CD8-positive, alpha-beta memory T cell (primary cell): ENCODE results near the gene FAM163A. TPM values are rescaled to one million over a fixed set of nuclear protein-coding genes. Genes with fewer than 3 reads are reported as not detected.

Source experiments
- CTCF ChIA-PET: fragments of 350-600 bp; sonication (Branson Sonifier 250); formaldehyde crosslinking; loops from one replicate; lab custom pipeline; 2021; ENCODE audit warnings: antibody characterized with exemption; lab: Charles Lee
- POLR2A ChIA-PET: fragments of 350-600 bp; sonication (Branson Sonifier 250); formaldehyde crosslinking; loops from one replicate; lab custom pipeline; 2021; ENCODE audit warnings: antibody characterized with exemption; lab: Charles Lee
- DNase-seq, 5 donors: peaks; one replicate each; pipeline versions ENCODE4 v3.0.0 to v3.0.0-alpha.2; 2020 to 2022; ENCODE audit warnings: mixed read lengths in 1 of 5
- H3K27ac ChIP-seq: one replicate; pipeline ENCODE4 v1.7.0; 2013; ENCODE audit warnings: low read depth, mild to moderate bottlenecking, low read length, moderate library complexity
- H3K27me3 ChIP-seq: 2 replicates; pipeline ENCODE4 v1.7.0; 2013; ENCODE audit warnings: low read length, mild to moderate bottlenecking; ENCODE audit not compliant: insufficient read depth, poor library complexity, severe bottlenecking
- H3K36me3 ChIP-seq: 2 replicates; pipeline ENCODE4 v1.7.0; 2013; ENCODE audit warnings: mild to moderate bottlenecking, low read length, moderate library complexity; ENCODE audit not compliant: insufficient read depth
- H3K4me1 ChIP-seq: 2 replicates; pipeline ENCODE4 v1.7.0; 2013; ENCODE audit warnings: mild to moderate bottlenecking, low read length, moderate library complexity; ENCODE audit not compliant: insufficient read depth
- H3K4me3 ChIP-seq: 2 replicates; pipeline ENCODE4 v1.7.0; 2013; ENCODE audit warnings: mild to moderate bottlenecking, low read length
- H3K9me3 ChIP-seq: 2 replicates; pipeline ENCODE4 v1.7.0; 2013; ENCODE audit warnings: mild to moderate bottlenecking, low read length
- H3K27ac Mint-ChIP-seq, 8 donors: one replicate each; pipeline ENCODE4 v1.8.0; 2020 to 2021; ENCODE audit warnings: mixed read lengths in 8 of 8, mild to moderate bottlenecking in 6 of 8, inconsistent platforms in 3 of 8, moderate library complexity in 3 of 8
- H3K27me3 Mint-ChIP-seq, 2 donors: one replicate each; pipeline ENCODE4 v1.8.0; 2020 to 2021; ENCODE audit warnings: mixed read lengths in 2 of 2, mild to moderate bottlenecking in 1 of 2, moderate library complexity in 1 of 2
- H3K36me3 Mint-ChIP-seq, 3 donors: one replicate each; pipeline ENCODE4 v1.8.0; 2020 to 2021; ENCODE audit warnings: mixed read lengths in 3 of 3, inconsistent platforms in 1 of 3, mild to moderate bottlenecking in 1 of 3
- H3K4me1 Mint-ChIP-seq, 3 donors: one replicate each; pipeline ENCODE4 v1.8.0; 2020 to 2021; ENCODE audit warnings: mixed read lengths in 3 of 3, inconsistent platforms in 1 of 3, mild to moderate bottlenecking in 1 of 3
- H3K4me3 Mint-ChIP-seq, 7 donors: one replicate each; pipeline ENCODE4 v1.8.0; 2020 to 2021; ENCODE audit warnings: mixed read lengths in 7 of 7, mild to moderate bottlenecking in 6 of 7, moderate library complexity in 4 of 7, inconsistent platforms in 2 of 7
- H3K9me3 Mint-ChIP-seq, 5 donors: one replicate each; pipeline ENCODE4 v1.8.0; 2020 to 2022; ENCODE audit warnings: mixed read lengths in 5 of 5, mild to moderate bottlenecking in 3 of 5, moderate library complexity in 2 of 5, inconsistent platforms in 1 of 5
- polyA plus RNA-seq: library from polyadenylated mRNA; unstranded; fragments of 300-500 nt; fragmentation: Illumina TruSeq; gene quantifications from one replicate; pipeline ENCODE4 v1.2.3, GENCODE V29; 2021
- total RNA-seq, 2 experiments: library from RNA; stranded (reverse); gene quantifications; one replicate each; pipeline ENCODE4 v1.2.3, GENCODE V29; 2021

The FAM163A gene
- total and polyA plus RNA-seq, 3 experiments from 2014 or later = not detected

DNA sequence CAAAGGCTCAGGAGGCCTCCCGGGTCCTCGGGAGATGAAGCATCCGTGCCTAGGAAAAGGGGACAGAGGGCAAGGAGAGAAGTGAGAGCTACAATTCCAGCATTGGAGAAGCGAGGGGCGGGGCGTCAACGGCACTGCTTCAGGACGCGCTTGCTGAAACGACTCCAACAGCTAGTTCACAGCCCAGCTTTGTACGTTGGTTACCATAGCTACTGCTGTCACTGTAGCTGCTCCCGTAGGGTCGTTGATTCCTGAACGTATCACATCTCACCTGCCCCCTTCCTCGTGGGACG, 71.4 kb downstream of the FAM163A start:
- Mint-ChIP-seq H3K36me3 (no peaks in the 10 kb centered on the region), H3K27ac (peak overlapping the region in 7 of 8 donors; percentile 78 to 96 (median 92)), H3K9me3 (peaks cover 0 to 1% (median 0%) of the 10 kb centered on the region in 5 donors), H3K4me1 (peaks cover 15 to 22% (median 16%) of the 10 kb centered on the region in 3 donors), H3K4me3 (peak overlapping the region; percentile 90 to 99 (median 95)), H3K27me3 (peaks cover 16% of the 10 kb centered on the region in 2 donors)
- no peak overlapping the region for H3K27ac ChIP-seq
- peak overlapping the region; percentile 78 for H3K4me3 ChIP-seq
- POLR2A ChIA-PET = interaction anchor here (0.6 to 1.7 kb wide), 3 partner anchors 68 to 341 kb away, joined by 3 to 7 read pairs (median 3); partner anchors contain the start of genes QSOX1 and TOR1AIP1
- no peaks in the 10 kb centered on the region for H3K36me3 ChIP-seq
- no peak for DNase-seq
- peaks cover 20% of the 10 kb centered on the region for H3K4me1 ChIP-seq
- H3K9me3 ChIP-seq = no peaks in the 10 kb centered on the region
- CTCF ChIA-PET = interaction anchor here (0.9 to 4.2 kb wide), 36 partner anchors 8 to 1282 kb away, joined by 3 to 70 read pairs (median 4); partner anchors contain the start of genes CEP350, TOR1AIP1 and TOR3A
- no peaks in the 10 kb centered on the region for H3K27me3 ChIP-seq

DNA sequence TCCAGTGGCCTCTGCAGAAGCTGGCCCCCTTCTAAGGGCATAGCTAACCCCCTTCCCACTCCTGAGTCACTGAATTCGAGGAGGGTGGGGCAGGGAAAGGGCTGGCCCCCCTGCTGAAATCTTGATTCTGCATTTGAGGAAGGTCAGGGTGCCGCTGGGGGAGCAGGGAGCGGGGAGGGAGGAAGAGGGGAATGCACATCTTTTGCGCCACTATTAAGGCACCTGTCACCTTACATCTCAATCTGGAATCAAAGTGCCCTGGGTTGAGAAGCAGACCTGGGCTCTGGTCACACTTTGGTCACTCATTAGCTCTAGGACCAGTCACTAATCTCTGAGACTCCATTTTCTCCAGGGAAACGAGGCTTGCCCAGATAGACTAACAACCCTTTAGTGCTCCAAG, 72.5 kb downstream of the FAM163A start:
- Mint-ChIP-seq H3K36me3 (no peaks in the 10 kb centered on the region), H3K4me1 (peaks cover 15 to 22% (median 16%) of the 10 kb centered on the region in 3 donors), H3K4me3 (peak overlapping the region; percentile 90 to 99 (median 95)), H3K27me3 (peaks cover 12 to 15% of the 10 kb centered on the region in 2 donors), H3K27ac (peak overlapping the region; percentile 78 to 96 (median 92)), H3K9me3 (peaks cover 0 to 1% (median 0%) of the 10 kb centered on the region in 5 donors)
- Histone ChIP-seq H3K4me3 (peak overlapping the region; percentile 78), H3K9me3 (no peaks in the 10 kb centered on the region), H3K4me1 (peaks cover 17% of the 10 kb centered on the region), H3K27ac (peak overlapping the region; percentile 61), H3K36me3 (no peaks in the 10 kb centered on the region), H3K27me3 (no peaks in the 10 kb centered on the region)
- DNase-seq = no peak
- CTCF ChIA-PET = interaction anchor here (0.8 to 4.2 kb wide), 19 partner anchors 8 to 812 kb away, joined by 3 to 70 read pairs (median 8); partner anchors contain the start of gene TOR1AIP1
- POLR2A ChIA-PET = interaction anchor here (0.6 to 1.7 kb wide), 3 partner anchors 67 to 903 kb away, joined by 3 to 7 read pairs (median 3); partner anchors contain the start of gene TOR1AIP1

GRCh38 chr1:179816196-179816960, 73.3 kb downstream of the FAM163A start:
- ChIA-PET CTCF (interaction anchor here (2.8 to 4.2 kb wide), 2 partner anchors 10 to 111 kb away, joined by 23 to 70 read pairs; no protein-coding TSS in a partner anchor), POLR2A (no interaction called here)
- H3K9me3 Mint-ChIP-seq = peaks cover 0 to 1% (median 0%) of the 10 kb centered on the region in 5 donors
- no peaks in the 10 kb centered on the region for H3K36me3 ChIP-seq
- H3K27me3 ChIP-seq = no peaks in the 10 kb centered on the region
- peak overlapping the region in 1 of 8 donors; percentile 17 for H3K27ac Mint-ChIP-seq
- no peak for DNase-seq
- H3K9me3 ChIP-seq = no peaks in the 10 kb centered on the region
- H3K4me3 ChIP-seq = no peak overlapping the region
- H3K4me1 Mint-ChIP-seq = peaks cover 15 to 22% (median 16%) of the 10 kb centered on the region in 3 donors
- no peaks in the 10 kb centered on the region for H3K36me3 Mint-ChIP-seq
- peaks cover 17% of the 10 kb centered on the region for H3K4me1 ChIP-seq
- peaks cover 5 to 9% of the 10 kb centered on the region in 2 donors for H3K27me3 Mint-ChIP-seq
- peak overlapping the region; percentile 52 to 99 (median 95) for H3K4me3 Mint-ChIP-seq
- H3K27ac ChIP-seq = no peak overlapping the region

- Mint-ChIP-seq H3K9me3 (peaks cover 0 to 1% (median 0%) of the 10 kb centered on the region in 5 donors), H3K4me3 (peak overlapping the region in 1 of 7 donors; percentile 47), H3K4me1 (peaks cover 15 to 22% (median 16%) of the 10 kb centered on the region in 3 donors), H3K36me3 (no peaks in the 10 kb centered on the region), H3K27ac (peak overlapping the region in 1 of 8 donors; percentile 17), H3K27me3 (peaks cover under 1 to 9% of the 10 kb centered on the region in 2 donors)
- POLR2A ChIA-PET = no interaction called here
- H3K36me3 ChIP-seq = no peaks in the 10 kb centered on the region
- no peaks in the 10 kb centered on the region for H3K9me3 ChIP-seq
- no peaks in the 10 kb centered on the region for H3K27me3 ChIP-seq
- no peak overlapping the region for H3K4me3 ChIP-seq
- no peak for DNase-seq
- peaks cover 17% of the 10 kb centered on the region for H3K4me1 ChIP-seq
- no peak overlapping the region for H3K27ac ChIP-seq
- CTCF ChIA-PET = no interaction called here
These were observed 74.0 kb downstream of the FAM163A start for GRCh38 chr1:179817056-179817455.

DNA sequence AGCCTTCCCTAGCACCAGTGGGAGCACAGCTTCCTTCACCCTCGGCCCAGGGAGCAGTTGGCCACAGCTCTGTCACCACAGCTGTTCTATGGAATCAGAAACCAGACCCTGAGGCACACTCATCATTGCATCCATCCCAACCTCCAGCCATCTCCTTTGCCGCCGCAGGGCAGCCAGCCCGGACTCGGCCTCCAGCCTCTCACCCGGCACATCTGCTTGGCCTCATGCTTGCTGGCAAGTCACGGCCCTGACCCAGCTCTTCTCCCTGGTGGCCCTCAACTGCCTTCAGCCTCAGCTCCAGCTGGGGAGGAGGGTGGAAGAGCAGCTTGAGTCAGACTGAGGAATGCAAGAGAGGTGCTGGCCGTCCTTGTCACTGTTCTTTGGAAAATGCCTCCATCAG, 74.7 kb downstream of the FAM163A start:
- Mint-ChIP-seq H3K4me1 (peaks cover 15 to 22% (median 16%) of the 10 kb centered on the region in 3 donors), H3K27me3 (peaks cover 0 to 6% of the 10 kb centered on the region in 2 donors), H3K4me3 (peak overlapping the region in 2 of 7 donors; percentile 44 to 47), H3K9me3 (peaks cover 0 to 1% (median 0%) of the 10 kb centered on the region in 5 donors), H3K27ac (no peak overlapping the region), H3K36me3 (no peaks in the 10 kb centered on the region)
- POLR2A ChIA-PET = no interaction called here
- no peak for DNase-seq
- Histone ChIP-seq H3K4me3 (no peak overlapping the region), H3K27me3 (no peaks in the 10 kb centered on the region), H3K27ac (no peak overlapping the region), H3K36me3 (no peaks in the 10 kb centered on the region), H3K9me3 (no peaks in the 10 kb centered on the region), H3K4me1 (peaks cover 17% of the 10 kb centered on the region)
- CTCF ChIA-PET = interaction anchor here (2.9 kb wide), 1 partner anchor 9 kb away, joined by 27 read pairs; no protein-coding TSS in a partner anchor

GRCh38 chr1:179818260-179818659, 75.2 kb downstream of the FAM163A start:
- H3K9me3 Mint-ChIP-seq = peaks cover 0 to 1% (median 0%) of the 10 kb centered on the region in 5 donors
- H3K27ac ChIP-seq = no peak overlapping the region
- H3K27me3 Mint-ChIP-seq = peaks cover 0 to 6% of the 10 kb centered on the region in 2 donors
- no peak overlapping the region for H3K4me3 Mint-ChIP-seq
- ChIA-PET CTCF (interaction anchor here (2.9 kb wide), 1 partner anchor 9 kb away, joined by 27 read pairs; no protein-coding TSS in a partner anchor), POLR2A (no interaction called here)
- H3K4me1 ChIP-seq = peaks cover 17% of the 10 kb centered on the region
- H3K36me3 ChIP-seq = no peaks in the 10 kb centered on the region
- H3K4me1 Mint-ChIP-seq = peaks cover 15 to 22% (median 16%) of the 10 kb centered on the region in 3 donors
- peak overlapping the region in 1 of 8 donors; percentile 47 for H3K27ac Mint-ChIP-seq
- no peaks in the 10 kb centered on the region for H3K27me3 ChIP-seq
- no peaks in the 10 kb centered on the region for H3K36me3 Mint-ChIP-seq
- no peak for DNase-seq
- H3K4me3 ChIP-seq = no peak overlapping the region
- H3K9me3 ChIP-seq = no peaks in the 10 kb centered on the region

GRCh38 chr1:179818743-179819173, 75.7 kb downstream of the FAM163A start:
- Mint-ChIP-seq H3K9me3 (peaks cover 0 to 1% (median 0%) of the 10 kb centered on the region in 5 donors), H3K4me3 (no peak overlapping the region), H3K27me3 (peaks cover 0 to 6% of the 10 kb centered on the region in 2 donors), H3K27ac (peak overlapping the region in 2 of 8 donors; percentile 47 to 76), H3K4me1 (peaks cover 15 to 22% (median 16%) of the 10 kb centered on the region in 3 donors), H3K36me3 (no peaks in the 10 kb centered on the region)
- H3K27ac ChIP-seq = no peak overlapping the region
- peaks cover 17% of the 10 kb centered on the region for H3K4me1 ChIP-seq
- CTCF ChIA-PET = interaction anchor here (0.8 to 2.9 kb wide), 2 partner anchors 10 to 11 kb away, joined by 3 to 27 read pairs; no protein-coding TSS in a partner anchor
- POLR2A ChIA-PET = no interaction called here
- H3K27me3 ChIP-seq = no peaks in the 10 kb centered on the region
- DNase-seq = no peak
- H3K4me3 ChIP-seq = no peak overlapping the region
- no peaks in the 10 kb centered on the region for H3K36me3 ChIP-seq
- no peaks in the 10 kb centered on the region for H3K9me3 ChIP-seq
